Choroid plexus epithelial cell (primary cell): ENCODE data around the gene MRPS26.

Experiments
- DNase-seq: peaks from one replicate; pipeline ENCODE4 v3.0.0-alpha.2; 2010; ENCODE audit warnings: low read depth
- H3K4me3 ChIP-seq: 2 replicates; pipeline ENCODE4 v1.5.1; 2011; ENCODE audit warnings: low read depth, mild to moderate bottlenecking, control low read depth, low read length, moderate library complexity
- TF ChIP-seq, protein P1 (sequence below): conservative IDR thresholded peaks from 2 replicates; pipeline ENCODE4 v1.5.1; 2011; ENCODE audit warnings: low read depth, mild to moderate bottlenecking, control low read depth, inconsistent platforms, low read length, moderate library complexity

The MRPS26 gene

DNA sequence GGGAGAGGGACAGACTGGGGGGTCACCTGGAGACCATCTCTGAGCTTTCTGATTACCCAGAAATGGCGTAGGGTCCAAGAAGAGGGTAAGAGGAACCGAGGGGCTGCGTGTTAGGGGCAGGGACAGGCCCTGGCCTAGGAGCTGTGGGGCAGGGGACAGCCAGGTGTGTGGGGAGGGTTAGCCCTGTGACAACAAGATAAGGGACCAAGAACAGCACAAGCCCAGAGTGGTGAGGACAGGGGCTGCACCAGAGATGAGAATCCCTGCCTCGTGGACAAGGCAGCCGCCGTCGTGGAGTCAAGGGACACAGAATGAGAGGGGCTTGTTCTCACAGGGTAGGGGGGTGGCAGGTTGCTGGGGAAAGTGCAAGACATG, 39.1 kb downstream of the MRPS26 start:
- TF ChIP-seq, protein P1, sequence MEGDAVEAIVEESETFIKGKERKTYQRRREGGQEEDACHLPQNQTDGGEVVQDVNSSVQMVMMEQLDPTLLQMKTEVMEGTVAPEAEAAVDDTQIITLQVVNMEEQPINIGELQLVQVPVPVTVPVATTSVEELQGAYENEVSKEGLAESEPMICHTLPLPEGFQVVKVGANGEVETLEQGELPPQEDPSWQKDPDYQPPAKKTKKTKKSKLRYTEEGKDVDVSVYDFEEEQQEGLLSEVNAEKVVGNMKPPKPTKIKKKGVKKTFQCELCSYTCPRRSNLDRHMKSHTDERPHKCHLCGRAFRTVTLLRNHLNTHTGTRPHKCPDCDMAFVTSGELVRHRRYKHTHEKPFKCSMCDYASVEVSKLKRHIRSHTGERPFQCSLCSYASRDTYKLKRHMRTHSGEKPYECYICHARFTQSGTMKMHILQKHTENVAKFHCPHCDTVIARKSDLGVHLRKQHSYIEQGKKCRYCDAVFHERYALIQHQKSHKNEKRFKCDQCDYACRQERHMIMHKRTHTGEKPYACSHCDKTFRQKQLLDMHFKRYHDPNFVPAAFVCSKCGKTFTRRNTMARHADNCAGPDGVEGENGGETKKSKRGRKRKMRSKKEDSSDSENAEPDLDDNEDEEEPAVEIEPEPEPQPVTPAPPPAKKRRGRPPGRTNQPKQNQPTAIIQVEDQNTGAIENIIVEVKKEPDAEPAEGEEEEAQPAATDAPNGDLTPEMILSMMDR: no peak
- H3K4me3 ChIP-seq: no peak overlapping the region

DNA sequence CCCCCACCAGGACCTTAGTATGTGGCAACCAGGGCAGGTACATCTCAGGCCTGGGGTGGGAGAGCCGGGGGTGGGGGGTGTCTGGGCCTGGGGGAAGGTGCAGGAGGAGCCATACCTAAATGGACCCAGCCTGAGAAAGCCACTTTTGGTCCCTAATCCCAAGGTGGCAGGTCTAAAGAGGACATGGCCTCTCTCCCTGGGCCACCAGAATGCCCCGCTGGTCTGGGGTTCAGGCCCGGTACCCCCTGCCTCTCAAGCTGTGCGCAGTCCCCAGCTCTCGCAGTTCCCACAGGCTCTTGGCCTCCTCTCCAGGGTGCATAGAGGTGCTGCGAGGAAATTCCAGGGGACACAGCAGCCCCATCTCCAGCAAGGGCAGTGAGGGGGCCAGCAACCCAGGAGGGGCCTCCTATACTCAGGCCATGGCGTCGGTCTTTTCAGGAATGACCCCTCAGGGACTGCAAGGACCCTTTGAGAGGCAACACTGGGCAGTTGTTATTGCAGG, 39.8 kb downstream of the MRPS26 start:
- no peak overlapping the region for H3K4me3 ChIP-seq
- TF ChIP-seq, protein P1: no peak
- DNase-seq: no peak

More for the DNA sequence above, 39.1 kb downstream of the MRPS26 start:
- no peak for DNase-seq

DNA sequence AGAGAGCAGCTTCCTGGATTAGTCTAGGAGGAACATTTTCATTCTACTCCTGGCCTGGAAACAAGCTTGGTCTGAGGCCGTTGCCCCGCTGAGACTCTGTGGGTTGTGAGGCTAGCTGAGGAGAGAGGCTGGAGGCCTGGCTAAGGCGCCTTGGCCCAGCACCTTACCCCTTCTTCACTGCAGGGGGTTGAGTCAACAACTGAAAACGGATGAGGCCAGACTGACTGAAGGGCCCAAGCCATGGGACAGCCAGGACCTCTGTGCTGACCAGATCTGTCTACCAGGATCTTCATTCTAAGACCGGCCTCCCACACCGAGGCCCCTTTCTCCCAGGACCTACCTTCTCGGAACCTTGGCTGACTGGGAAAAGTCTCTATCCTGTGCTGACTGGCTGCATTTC, 42.2 kb downstream of the MRPS26 start:
- no peak for DNase-seq
- no peak overlapping the region for H3K4me3 ChIP-seq
- TF ChIP-seq, protein P1: no peak

DNA sequence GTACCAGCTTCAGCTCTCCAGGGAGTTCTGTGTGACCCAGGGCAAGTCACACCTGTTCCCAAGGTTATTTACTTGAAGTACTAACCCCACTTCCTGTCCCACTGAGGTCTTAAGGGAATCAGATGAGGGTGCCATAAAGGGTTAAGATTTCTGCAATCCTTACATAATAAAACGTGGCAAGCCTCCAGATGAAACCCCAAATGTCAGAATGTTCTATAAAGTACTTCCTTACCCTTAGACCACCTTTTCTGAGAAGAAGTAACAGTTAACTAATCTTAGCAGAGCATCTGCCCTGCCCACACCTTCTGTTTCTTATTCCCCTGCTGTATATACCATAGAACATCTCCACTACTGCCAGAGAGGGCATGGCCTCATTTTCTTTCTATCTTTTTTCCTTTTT, 44.7 kb downstream of the MRPS26 start:
- TF ChIP-seq, protein P1: no peak
- no peak for DNase-seq
- H3K4me3 ChIP-seq: no peak overlapping the region

DNA sequence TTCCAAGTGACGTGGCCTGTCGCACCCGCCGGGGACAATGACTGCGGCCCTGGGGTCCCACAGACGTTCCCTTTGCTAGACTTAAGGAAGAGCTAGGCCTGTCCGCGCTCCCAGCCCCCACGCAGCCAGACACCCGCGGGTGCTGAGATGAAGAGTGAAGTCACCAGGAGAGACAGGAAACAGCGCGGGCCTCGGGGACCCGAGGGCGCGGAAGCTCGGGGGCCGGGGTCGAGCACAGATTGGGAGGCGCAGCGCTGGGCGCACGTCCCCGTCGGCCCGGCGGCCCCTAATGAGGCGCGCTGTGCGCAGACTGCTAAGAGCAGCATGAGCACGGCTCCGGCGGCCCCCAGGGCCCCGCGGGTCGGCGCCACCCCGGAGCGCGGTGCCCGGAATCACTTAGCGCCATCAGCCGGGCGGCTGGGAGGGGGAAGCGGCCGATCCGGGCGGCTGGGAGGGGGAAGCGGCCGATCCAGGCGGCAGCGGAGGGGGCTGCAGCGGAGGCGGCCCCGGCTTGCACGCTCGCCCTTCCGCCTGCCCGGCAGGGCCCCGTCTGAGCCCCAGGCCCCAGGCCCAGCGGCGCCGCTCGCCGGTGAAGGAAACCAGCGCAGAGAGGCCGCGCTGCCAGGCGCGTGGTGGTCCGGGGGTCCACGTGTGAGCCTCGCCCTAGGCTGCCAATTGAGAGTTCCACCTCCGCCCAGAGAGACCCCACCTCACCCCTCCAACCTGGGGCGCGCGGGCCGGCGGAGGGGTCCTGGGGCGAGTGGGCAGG, 46.9 kb downstream of the MRPS26 start:
- H3K4me3 ChIP-seq: peak overlapping the region; percentile 49
- DNase-seq: no peak
- TF ChIP-seq, protein P1: no peak

DNA sequence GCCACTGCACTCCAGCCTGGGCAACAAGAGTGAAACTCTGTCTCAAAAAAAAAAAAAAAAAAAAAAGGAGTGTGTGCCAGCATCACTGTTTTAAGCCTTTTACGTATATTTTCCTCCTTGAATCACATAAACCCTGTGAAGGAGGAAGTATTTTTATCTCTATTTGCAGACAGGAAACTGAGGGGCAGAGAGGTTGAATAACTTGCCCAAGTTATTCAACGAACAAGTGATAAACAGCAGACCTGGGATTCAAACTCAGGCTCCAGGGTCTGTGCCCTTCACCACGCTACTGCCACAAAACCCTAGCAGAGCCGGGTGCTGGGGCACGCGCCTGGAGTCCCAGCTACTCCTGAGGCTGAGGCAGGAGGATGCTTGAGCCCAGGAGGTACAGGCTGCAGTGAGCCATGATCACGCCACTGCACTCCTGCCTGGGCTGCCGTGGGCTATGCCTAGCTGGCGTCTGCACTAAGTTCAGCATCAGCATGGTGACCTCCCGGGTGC, 48.1 kb downstream of the MRPS26 start:
- no peak overlapping the region for H3K4me3 ChIP-seq
- no peak for DNase-seq
- TF ChIP-seq, protein P1: no peak
